Activated CD4-positive, alpha-beta T cell treated with anti-CD3 and anti-CD28 coated beads for 36 hours (primary cell): ENCODE results near the gene TECPR1. TPM values are rescaled to one million over a fixed set of nuclear protein-coding genes. Genes with fewer than 3 reads are reported as not detected.

ENCODE experiments used
- ATAC-seq: fragments of 200-7000 bp; cut with Tn5 transposase; one replicate; pipeline ENCODE4 v1.10.0; 2021; ENCODE audit warnings: mild to moderate bottlenecking, moderate library complexity
- CTCF ChIA-PET: fragments of 350-600 bp; sonication (Branson Sonifier 250); formaldehyde crosslinking; loops from one replicate; lab custom pipeline; 2021; ENCODE audit warnings: antibody characterized with exemption; lab: Charles Lee
- POLR2A ChIA-PET: fragments of 350-600 bp; sonication (Branson Sonifier 250); formaldehyde crosslinking; loops from one replicate; lab custom pipeline; 2021; ENCODE audit warnings: antibody characterized with exemption, inconsistent platforms; lab: Charles Lee
- DNase-seq: peaks from one replicate; pipeline ENCODE4 v3.0.0-alpha.2; 2020
- H3K27ac Mint-ChIP-seq: one replicate; pipeline ENCODE4 v1.8.0; 2021; ENCODE audit warnings: mixed read lengths
- H3K27me3 Mint-ChIP-seq: one replicate; pipeline ENCODE4 v1.8.0; 2021; ENCODE audit warnings: mixed read lengths
- H3K36me3 Mint-ChIP-seq: one replicate; pipeline ENCODE4 v1.8.0; 2021; ENCODE audit warnings: low read depth, mixed read lengths
- H3K4me1 Mint-ChIP-seq: one replicate; pipeline ENCODE4 v1.8.0; 2021; ENCODE audit warnings: mixed read lengths
- H3K4me3 Mint-ChIP-seq: one replicate; pipeline ENCODE4 v1.8.0; 2021; ENCODE audit warnings: mild to moderate bottlenecking, moderate library complexity, mixed read lengths
- H3K9me3 Mint-ChIP-seq: one replicate; pipeline ENCODE4 v1.8.0; 2021; ENCODE audit warnings: low read depth, mixed read lengths
- intact Hi-C, 2 experiments: fragments of 100-400 bp; cut with DNase I in 1 of 2; cut with micrococcal nuclease in 1 of 2; formaldehyde crosslinking; loops; one replicate each; pipeline versions ENCODE4 v1.14.2 to v1.15.1; 2022 to 2024; cut with DNase I, micrococcal nuclease
- total RNA-seq, 2 experiments: library from RNA; stranded (reverse); gene quantifications; one replicate each; pipeline ENCODE4 v1.2.3, GENCODE V29; 2021

Gene TECPR1
- total RNA-seq, 2 experiments from 2014 or later: 21.8 to 26.5 TPM

DNA sequence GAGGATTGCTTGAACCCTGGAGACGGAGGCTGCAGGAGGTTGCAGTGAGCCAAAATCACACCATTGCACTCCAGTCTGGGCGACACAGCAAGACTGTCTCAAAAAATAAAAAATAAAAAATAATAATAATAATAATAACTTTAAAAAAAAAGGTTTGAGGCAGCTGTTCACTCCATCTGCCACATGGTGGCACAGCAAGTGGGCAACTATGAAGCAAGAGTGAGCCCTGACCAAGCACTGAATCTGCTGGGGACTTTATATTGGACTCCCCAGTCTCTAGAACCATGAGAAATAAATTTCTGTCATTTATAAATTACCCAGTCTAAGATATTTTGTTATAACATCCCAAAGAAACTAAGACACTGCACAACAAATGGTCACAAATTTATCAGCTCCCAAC, 14.8 kb upstream of the TECPR1 start:
- intact Hi-C loops: no loop called here
- Mint-ChIP-seq H3K27me3 (no peaks in the 10 kb centered on the region), H3K36me3 (peaks cover 12% of the 10 kb centered on the region), H3K9me3 (no peaks in the 10 kb centered on the region), H3K27ac (no peak overlapping the region), H3K4me1 (peaks cover 5% of the 10 kb centered on the region), H3K4me3 (no peak overlapping the region)
- ChIA-PET CTCF (no interaction called here), POLR2A (interaction anchor here (0.6 kb wide), 1 partner anchor 22 kb away, joined by 3 read pairs; no protein-coding TSS in a partner anchor)
- no peak for DNase-seq
- no peak for ATAC-seq

DNA sequence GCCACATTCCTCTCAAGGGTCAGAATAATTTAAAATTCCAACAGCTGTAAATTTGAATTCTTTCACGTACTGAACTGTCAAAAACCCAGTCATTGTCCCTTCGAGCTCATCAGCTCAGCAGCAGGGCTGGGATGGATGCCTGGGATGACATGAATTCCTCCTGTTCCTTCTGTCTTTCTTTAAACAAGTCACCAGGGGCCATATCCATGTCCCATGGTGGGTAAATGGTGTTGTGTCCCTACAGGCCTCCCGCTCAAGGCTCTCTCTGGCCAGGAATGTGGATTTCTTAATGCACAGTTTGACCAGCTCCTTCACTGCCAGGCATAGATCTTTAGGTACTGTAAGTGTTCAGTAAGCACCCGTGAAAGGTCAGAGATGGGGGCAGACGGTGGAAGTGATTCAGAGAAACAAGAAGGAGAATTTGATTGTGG, 13.8 kb upstream of the TECPR1 start:
- POLR2A ChIA-PET: no interaction called here
- ATAC-seq (no peak), DNase-seq (no peak)
- H3K4me3 Mint-ChIP-seq: no peak overlapping the region
- no peaks in the 10 kb centered on the region for H3K27me3 Mint-ChIP-seq
- peak overlapping the region; percentile 53 for H3K27ac Mint-ChIP-seq
- H3K9me3 Mint-ChIP-seq: no peaks in the 10 kb centered on the region
- CTCF ChIA-PET: interaction anchor here (0.5 kb wide), 1 partner anchor 429 kb away, joined by 3 read pairs; no protein-coding TSS in a partner anchor
- peaks cover 5% of the 10 kb centered on the region for H3K4me1 Mint-ChIP-seq
- intact Hi-C loops: no loop called here
- peaks cover 15% of the 10 kb centered on the region for H3K36me3 Mint-ChIP-seq

DNA sequence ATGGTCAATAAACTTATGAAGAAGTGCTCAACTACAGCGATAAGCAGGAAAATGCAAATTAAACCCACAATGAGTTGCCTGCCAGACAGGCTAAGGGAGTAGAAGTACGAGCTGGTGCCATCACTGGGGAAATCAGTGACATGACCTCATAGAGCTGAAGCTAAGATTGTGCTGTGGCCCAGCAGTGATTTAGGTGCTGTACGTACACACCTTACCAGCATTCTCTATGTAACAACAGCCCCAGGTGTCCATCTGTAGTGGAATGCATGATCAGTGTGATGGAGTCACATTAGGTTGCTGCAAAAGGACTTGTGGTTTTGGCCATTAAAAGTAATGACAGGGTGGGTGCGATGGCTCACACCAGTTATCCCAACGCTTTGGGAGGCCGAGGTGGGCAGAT, 5.7 kb upstream of the TECPR1 start:
- H3K4me1 Mint-ChIP-seq: peaks cover 22% of the 10 kb centered on the region
- no peak overlapping the region for H3K27ac Mint-ChIP-seq
- POLR2A ChIA-PET: no interaction called here
- CTCF ChIA-PET: no interaction called here
- H3K27me3 Mint-ChIP-seq: no peaks in the 10 kb centered on the region
- ATAC-seq (no peak), DNase-seq (no peak)
- H3K36me3 Mint-ChIP-seq: peaks cover 35% of the 10 kb centered on the region
- H3K9me3 Mint-ChIP-seq: no peaks in the 10 kb centered on the region
- intact Hi-C loops: no loop called here
- no peak overlapping the region for H3K4me3 Mint-ChIP-seq

DNA sequence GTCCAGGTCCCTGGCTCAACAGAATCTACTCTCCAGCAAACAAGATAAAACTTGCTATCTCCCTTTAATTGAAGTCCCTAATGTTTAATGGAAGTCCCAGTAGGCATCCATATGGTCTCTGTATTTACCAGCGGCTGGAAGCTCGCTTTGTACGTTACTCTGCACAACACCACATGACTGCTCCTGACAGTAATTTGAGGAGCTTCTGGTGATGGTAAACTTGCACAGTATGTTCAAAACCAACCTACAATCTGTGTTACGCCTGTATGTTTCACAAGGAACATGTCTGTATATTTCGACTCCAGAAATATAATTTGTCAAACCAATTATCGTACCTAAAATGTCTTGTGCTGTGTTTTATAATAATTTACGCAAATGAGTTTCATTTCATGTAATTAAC, 4.4 kb upstream of the TECPR1 start:
- intact Hi-C loops: no loop called here
- ATAC-seq (no peak), DNase-seq (no peak)
- H3K27ac Mint-ChIP-seq: peak overlapping the region; percentile 29
- peaks cover 24% of the 10 kb centered on the region for H3K4me1 Mint-ChIP-seq
- H3K27me3 Mint-ChIP-seq: no peaks in the 10 kb centered on the region
- CTCF ChIA-PET: no interaction called here
- POLR2A ChIA-PET: no interaction called here
- H3K36me3 Mint-ChIP-seq: peaks cover 30% of the 10 kb centered on the region
- no peaks in the 10 kb centered on the region for H3K9me3 Mint-ChIP-seq
- no peak overlapping the region for H3K4me3 Mint-ChIP-seq

DNA sequence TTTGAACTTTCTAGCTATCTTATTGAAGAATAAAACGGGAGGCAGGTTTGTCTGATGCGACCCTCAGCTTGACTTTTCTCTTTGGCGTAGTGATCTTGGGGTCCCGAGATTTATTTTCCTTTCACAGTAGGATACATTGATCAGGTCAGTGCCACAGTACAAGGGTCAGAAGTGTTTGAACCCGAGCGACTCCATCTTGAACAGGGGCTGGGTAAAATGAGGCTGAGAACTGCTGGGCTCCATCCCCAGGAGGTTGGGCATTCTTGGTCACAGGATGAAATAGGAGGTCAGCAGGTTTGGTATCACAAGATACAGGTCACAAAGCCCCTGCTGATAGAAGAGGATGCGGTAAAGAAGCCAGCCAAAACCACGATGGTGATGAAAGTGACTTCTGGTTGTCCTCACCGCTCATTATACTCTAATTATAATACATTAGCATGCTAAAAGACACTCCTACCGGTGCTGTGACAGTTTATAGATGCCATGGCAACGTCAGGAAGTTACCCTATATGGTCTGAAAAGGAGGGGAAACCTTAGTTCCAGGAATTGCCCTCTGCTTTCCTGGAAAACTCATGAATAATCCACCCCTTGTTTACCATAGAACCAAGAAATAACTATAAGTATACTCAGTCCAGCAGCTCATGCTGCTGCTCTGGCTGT, 3.0 kb upstream of the TECPR1 start:
- Mint-ChIP-seq H3K9me3 (no peaks in the 10 kb centered on the region), H3K27ac (peak overlapping the region; percentile 84), H3K36me3 (peaks cover 25% of the 10 kb centered on the region), H3K27me3 (no peaks in the 10 kb centered on the region), H3K4me1 (peaks cover 30% of the 10 kb centered on the region), H3K4me3 (no peak overlapping the region)
- CTCF ChIA-PET: interaction anchor here (0.8 to 1.2 kb wide), 2 partner anchors 39 to 146 kb away, joined by 3 read pairs; partner anchors contain the start of gene BAIAP2L1
- POLR2A ChIA-PET: no interaction called here
- peak; percentile 1 for ATAC-seq
- intact Hi-C loops: loop anchor here in 1 of 2 experiments (5.0 kb wide), 1 partner anchor 887 kb away; the partner anchor contains the start of gene SMURF1
- DNase-seq: peak; percentile 37

DNA sequence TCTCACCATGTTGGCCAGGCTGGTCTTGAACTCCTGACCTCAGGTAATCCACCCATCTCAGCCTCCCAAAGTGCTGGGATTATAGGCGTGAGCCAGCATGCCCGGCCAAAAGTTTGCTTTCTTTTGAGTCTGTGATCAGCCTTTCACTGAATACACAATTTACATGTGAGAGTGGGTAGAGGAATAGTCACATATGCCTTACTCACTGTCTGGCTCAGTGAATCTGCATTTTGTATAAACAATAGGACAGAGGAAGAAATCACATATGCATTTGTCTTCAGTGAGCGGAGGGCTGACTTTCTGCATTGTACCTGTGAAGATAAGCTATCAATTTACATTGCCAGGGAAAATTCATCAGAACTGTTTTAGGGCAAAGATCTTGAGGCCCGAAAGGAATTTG, 2.5 kb upstream of the TECPR1 start:
- CTCF ChIA-PET: interaction anchor here (0.8 to 1.2 kb wide), 2 partner anchors 40 to 147 kb away, joined by 3 read pairs; partner anchors contain the start of gene BAIAP2L1
- Mint-ChIP-seq H3K9me3 (no peaks in the 10 kb centered on the region), H3K27me3 (no peaks in the 10 kb centered on the region), H3K4me3 (no peak overlapping the region), H3K27ac (peak overlapping the region; percentile 84), H3K36me3 (peaks cover 29% of the 10 kb centered on the region), H3K4me1 (peaks cover 36% of the 10 kb centered on the region)
- POLR2A ChIA-PET: no interaction called here
- ATAC-seq (no peak), DNase-seq (no peak)
- intact Hi-C loops: loop anchor here in 1 of 2 experiments (5.0 kb wide), 1 partner anchor 888 kb away; the partner anchor contains the start of gene SMURF1

DNA sequence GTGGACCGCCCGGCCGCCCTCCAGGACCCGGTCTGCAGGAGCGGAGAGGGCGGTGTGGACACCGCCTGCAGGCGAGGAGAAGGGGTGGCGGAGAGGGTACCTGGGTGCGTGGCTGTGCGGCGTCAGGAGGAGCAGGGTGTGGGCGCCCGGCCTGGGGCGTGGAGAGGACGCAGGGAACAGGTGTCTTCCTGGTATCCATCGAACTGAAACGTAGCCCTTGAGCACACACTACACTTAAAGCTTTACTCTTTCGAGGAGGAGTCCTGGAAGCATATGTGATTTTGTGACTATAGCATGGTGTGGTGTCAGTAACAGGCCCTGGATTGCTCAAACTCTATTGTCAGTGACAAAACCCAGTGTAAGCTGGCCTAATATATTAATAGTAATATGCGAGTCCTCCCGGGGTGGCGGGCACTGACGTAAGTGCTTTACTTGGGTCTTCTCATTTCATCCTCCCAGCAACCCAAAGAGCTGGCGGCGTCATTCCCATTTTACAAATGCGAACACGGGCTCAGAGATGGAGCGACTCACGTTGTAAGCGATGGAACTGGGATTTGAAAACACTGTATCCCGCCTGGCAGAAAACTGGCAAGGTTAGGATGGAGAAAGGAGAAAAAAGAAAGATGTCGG, 508 bp upstream of the TECPR1 start:
- H3K27me3 Mint-ChIP-seq: no peaks in the 10 kb centered on the region
- peak overlapping the region; percentile 93 for H3K4me3 Mint-ChIP-seq
- CTCF ChIA-PET: interaction anchor here (0.6 kb wide), 1 partner anchor 231 kb away, joined by 3 read pairs; no protein-coding TSS in a partner anchor
- no peaks in the 10 kb centered on the region for H3K9me3 Mint-ChIP-seq
- intact Hi-C loops: loop anchor here (1.0 to 5.0 kb wide), 7 partner anchors 29 to 1135 kb away; partner anchors contain the start of genes BRI3 (in 2 of the 2), BAIAP2L1 (in 1 of the 2), LMTK2 (in 1 of the 2) and SDHAF3 (in 1 of the 2)
- peak overlapping the region; percentile 92 for H3K27ac Mint-ChIP-seq
- POLR2A ChIA-PET: interaction anchor here (0.6 kb wide), 1 partner anchor 15 kb away, joined by 3 read pairs; no protein-coding TSS in a partner anchor
- peaks cover 31% of the 10 kb centered on the region for H3K36me3 Mint-ChIP-seq
- peaks cover 50% of the 10 kb centered on the region for H3K4me1 Mint-ChIP-seq
- ATAC-seq (peak; percentile 36), DNase-seq (no peak)

DNA sequence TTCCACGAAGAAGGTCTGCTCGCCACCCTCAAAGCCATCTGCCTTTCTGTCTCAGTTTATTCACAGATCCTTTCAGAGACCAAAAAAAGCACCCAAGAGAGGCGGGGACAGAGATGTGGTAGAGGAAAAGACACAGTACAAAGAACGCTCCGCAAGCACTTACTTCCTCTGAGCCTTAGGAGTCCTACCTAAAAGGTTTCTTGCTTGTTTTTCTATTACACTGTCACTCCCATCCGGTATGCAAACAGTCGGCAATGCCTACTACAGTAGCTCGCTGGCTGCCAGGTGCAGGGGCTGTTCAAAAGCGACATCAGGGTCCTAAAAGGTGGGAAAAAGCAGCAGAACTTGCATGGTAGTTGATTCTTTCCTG, 816 bp downstream of the TECPR1 start:
- peak; percentile 43 for ATAC-seq
- Mint-ChIP-seq H3K27ac (peak overlapping the region; percentile 98), H3K4me1 (peaks cover 48% of the 10 kb centered on the region), H3K9me3 (no peaks in the 10 kb centered on the region), H3K27me3 (no peaks in the 10 kb centered on the region), H3K36me3 (peaks cover 22% of the 10 kb centered on the region), H3K4me3 (peak overlapping the region; percentile 93)
- POLR2A ChIA-PET: interaction anchor here (1.0 kb wide), 1 partner anchor 30 kb away, joined by 5 read pairs; the partner anchor contains the start of gene BRI3
- intact Hi-C loops: loop anchor here (1.0 to 5.0 kb wide), 5 partner anchors 48 to 891 kb away; partner anchors contain the start of genes ASNS (in 1 of the 2), LMTK2 (in 1 of the 2) and SMURF1 (in 1 of the 2)
- CTCF ChIA-PET: interaction anchor here (0.9 kb wide), 1 partner anchor 145 kb away, joined by 5 read pairs; no protein-coding TSS in a partner anchor
- peak; percentile 59 for DNase-seq

DNA sequence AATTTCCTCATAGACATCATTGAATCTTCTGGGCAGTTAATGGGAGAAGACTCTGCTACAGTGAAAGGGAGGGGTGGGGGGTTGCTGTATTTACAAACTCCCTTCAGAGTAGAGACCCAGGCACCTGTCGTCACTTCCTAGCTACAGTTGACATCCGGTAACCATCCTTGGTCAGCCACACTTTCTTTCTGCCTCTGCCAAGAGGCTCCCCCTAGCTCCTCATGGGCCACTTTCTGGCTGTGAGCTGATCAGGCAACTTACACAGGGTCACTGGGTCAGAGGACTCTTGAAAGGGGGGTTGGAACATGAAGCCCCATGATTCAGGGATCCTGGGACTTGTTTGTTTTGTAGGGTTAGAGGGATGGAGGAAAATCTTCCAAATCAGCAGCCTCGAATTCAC, 1.2 kb downstream of the TECPR1 start:
- peak overlapping the region; percentile 93 for H3K4me3 Mint-ChIP-seq

DNA sequence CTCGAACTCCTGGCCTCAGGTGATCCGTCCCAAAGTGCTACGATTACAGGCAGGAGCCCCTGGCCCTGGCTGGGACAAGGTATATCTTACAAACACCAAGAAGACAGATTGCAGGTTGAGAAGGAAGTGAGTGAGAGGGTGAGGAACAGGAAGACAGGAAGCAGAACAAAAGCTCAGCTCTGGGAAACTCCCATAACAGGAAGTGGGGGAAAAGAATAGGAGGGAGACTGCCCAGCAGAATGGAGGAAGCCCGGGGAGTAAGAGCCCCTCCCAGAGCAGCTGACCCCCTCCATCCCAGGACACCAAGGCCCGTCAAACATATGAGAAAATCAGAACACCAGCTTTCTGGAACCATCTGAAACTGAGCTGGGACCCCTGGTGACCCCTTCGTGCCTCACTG, 2.9 kb downstream of the TECPR1 start:
- CTCF ChIA-PET: interaction anchor here (1.4 kb wide), 1 partner anchor 83 kb away, joined by 4 read pairs; no protein-coding TSS in a partner anchor
- intact Hi-C loops: no loop called here
- Mint-ChIP-seq H3K4me1 (peaks cover 35% of the 10 kb centered on the region), H3K4me3 (peak overlapping the region; percentile 36), H3K9me3 (no peaks in the 10 kb centered on the region), H3K27ac (peak overlapping the region; percentile 98), H3K27me3 (no peaks in the 10 kb centered on the region), H3K36me3 (peaks cover 16% of the 10 kb centered on the region)
- POLR2A ChIA-PET: no interaction called here
- DNase-seq (no peak), ATAC-seq (no peak)

More for the DNA sequence above, 1.2 kb downstream of the TECPR1 start:
- DNase-seq: peak; percentile 70
- intact Hi-C loops: loop anchor here (1.0 to 5.0 kb wide), 5 partner anchors 48 to 892 kb away; partner anchors contain the start of genes ASNS (in 1 of the 2), LMTK2 (in 1 of the 2) and SMURF1 (in 1 of the 2)
- no peaks in the 10 kb centered on the region for H3K27me3 Mint-ChIP-seq
- H3K27ac Mint-ChIP-seq: peak overlapping the region; percentile 98
- peaks cover 45% of the 10 kb centered on the region for H3K4me1 Mint-ChIP-seq
- peak; percentile 43 for ATAC-seq
- H3K9me3 Mint-ChIP-seq: no peaks in the 10 kb centered on the region
- POLR2A ChIA-PET: interaction anchor here (0.6 to 1.0 kb wide), 2 partner anchors 16 to 30 kb away, joined by 3 to 5 read pairs; partner anchors contain the start of gene BRI3
- peaks cover 21% of the 10 kb centered on the region for H3K36me3 Mint-ChIP-seq
- CTCF ChIA-PET: interaction anchor here (0.6 to 1.0 kb wide), 4 partner anchors 9 to 628 kb away, joined by 3 to 5 read pairs (median 4); partner anchors contain the start of gene TRRAP

DNA sequence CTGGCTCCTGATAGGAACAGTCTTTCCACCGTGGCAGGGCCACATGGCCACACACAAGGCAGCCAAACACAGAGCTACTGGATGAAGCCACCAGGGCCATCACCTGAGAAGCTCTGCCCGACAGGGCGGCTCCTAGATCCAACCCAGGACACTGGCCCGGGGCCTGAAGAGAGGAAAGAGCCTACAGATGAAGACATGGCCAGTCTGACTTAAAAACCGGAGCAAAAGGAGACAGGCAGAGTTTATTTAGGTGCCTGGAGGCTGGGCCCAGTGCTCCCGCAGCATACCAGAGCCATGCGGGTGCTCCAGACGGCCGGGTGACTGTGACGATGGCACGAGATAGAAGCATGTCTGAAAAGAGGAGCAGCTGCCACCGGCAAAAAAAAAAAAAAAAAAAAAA, 3.9 kb downstream of the TECPR1 start:
- Mint-ChIP-seq H3K27me3 (no peaks in the 10 kb centered on the region), H3K27ac (peak overlapping the region; percentile 83), H3K4me3 (no peak overlapping the region), H3K4me1 (peaks cover 32% of the 10 kb centered on the region), H3K36me3 (peaks cover 16% of the 10 kb centered on the region), H3K9me3 (no peaks in the 10 kb centered on the region)
- ATAC-seq (no peak), DNase-seq (no peak)
- ChIA-PET POLR2A (interaction anchor here (0.7 kb wide), 1 partner anchor 211 kb away, joined by 3 read pairs; no protein-coding TSS in a partner anchor), CTCF (interaction anchor here (1.4 kb wide), 1 partner anchor 82 kb away, joined by 4 read pairs; no protein-coding TSS in a partner anchor)
- intact Hi-C loops: no loop called here
